GM18909 (cell line): ENCODE measurements around the gene SPTBN1.

Experiments
- ATAC-seq: cut with Tn5 transposase; IDR thresholded peaks from one replicate; pipeline ENCODE4 v1.9.1; 2021; ENCODE audit warnings: mild to moderate bottlenecking; ENCODE audit not compliant: unreplicated experiment, poor library complexity

Gene SPTBN1

DNA sequence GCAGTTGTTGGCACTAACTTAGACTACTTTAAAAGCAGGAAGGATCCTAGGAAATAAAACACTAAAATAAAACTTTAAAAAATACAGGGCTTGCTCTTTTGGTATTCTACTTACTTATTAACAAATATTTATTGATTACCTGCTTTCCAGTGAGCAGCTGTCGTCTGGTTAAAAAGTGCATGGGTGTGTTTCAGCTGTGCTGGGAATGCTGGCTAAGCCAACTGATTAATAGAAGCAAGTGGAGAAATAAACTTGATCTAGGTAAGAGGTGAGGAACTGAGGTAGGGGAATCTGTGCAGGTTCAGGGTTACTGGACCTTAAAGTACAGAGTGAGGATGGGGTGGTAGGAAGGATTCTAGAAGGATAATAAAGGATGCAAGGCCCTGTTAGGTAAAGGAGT lies 110.8 kb downstream of the SPTBN1 start:
- no peak for ATAC-seq

DNA sequence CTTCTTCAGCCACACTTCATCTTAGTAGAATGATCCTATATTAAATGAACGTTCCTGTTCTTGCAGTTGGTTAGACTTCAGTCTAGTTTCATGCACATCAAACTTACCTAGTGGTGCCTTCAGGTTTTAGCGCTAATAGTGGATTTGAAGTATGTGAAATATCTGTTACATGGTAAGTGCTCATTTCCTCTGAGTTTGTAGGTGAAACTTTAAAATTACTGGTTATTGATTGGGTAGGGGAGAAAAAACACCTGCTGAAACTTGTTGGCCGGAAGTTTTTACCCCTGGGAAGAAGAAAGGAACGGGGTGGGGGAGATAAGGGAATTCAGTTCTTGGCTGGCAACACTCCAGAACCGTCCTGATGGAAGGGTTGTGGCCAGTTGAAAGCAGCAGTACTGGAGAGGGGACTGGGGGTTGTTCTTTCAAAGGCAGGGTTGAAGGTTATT lies 112.8 kb downstream of the SPTBN1 start:
- ATAC-seq: peak; percentile 43

DNA sequence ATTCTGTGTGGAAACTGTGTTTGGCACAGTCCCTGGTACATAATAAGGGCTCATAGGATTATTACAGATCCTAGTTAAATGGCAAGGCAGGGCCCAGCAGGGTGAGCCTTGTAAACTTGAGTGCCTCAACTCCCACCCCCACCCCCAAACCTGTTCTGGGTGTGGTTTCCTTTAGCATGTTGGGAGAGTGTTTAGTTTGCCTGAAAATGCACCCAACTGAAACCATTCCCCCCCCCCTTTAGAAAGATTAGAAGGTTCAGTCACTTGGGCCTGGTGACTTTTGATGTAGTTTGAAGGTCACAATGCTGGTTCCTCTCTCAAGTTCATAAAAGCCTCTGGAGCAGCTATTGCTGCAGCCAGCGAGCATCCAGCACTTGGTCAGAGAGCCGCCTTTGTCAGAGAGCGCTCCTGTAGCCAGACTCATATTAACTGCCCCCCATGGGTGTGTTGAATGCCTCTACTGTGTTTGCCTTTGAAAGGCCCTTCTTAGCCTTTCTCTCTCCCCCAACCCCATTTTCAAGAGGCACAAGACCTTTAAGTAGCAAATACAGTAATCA lies 113.7 kb downstream of the SPTBN1 start:
- no peak for ATAC-seq

DNA sequence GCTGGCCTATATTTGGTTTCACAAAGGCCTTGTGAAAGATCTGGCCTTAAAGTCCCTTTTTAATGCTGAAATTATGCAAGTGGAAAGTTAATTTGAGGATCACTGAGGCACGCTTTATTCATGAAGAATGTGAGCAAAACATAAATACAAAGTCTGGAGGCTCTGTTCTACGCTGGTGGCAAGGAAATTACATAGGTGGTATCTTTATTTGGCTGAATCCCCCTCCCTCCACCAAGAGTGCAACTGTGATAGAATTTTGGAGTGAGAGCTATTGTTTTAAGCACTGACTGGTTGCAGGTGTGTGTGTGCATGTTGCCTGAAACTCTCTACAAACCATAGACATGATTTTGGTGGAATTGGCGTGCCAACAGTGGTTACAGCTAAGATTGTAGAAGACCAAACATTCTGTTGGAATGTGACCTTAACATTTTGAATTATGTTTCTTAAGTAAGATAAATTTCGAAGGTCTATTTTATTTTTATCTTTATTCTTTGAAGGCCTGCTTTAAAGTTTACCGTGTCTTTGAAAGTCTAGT lies 114.3 kb downstream of the SPTBN1 start:
- no peak for ATAC-seq

DNA sequence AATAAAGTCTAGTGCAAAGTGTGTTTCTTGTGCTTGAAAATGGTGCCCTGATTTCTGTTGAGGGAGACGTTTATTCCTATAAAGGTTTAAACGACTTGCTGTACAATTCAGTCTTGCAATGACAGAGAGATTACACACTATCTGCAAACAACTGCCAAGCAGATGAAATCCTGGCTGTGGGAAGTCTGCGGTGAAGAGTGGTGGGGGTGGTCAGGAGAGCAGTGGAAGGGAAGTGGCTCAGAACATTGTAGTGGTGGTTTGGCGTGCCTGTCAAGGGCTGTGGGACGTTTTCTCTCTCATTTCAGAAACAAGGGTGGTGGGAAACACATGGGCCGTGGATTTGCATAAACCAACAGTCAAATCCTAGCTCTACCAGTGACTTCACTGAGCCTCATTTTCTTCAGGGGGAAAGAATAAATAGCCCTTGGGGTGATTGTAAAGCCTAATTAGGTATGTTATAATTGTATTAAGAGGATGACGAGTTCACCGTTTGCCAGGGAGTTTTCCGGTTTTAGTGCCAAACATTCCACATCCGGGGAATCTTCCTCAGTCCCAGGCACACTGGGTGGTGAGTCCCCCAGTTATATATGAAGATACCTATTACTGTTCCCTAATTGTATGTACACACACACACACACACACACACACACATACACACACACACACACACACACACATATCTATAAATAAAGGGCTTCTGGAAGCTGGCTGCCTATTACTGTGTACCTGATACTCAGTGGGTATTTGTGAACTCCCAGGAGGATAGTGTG lies 115.0 kb downstream of the SPTBN1 start:
- ATAC-seq: peak; percentile 55

DNA sequence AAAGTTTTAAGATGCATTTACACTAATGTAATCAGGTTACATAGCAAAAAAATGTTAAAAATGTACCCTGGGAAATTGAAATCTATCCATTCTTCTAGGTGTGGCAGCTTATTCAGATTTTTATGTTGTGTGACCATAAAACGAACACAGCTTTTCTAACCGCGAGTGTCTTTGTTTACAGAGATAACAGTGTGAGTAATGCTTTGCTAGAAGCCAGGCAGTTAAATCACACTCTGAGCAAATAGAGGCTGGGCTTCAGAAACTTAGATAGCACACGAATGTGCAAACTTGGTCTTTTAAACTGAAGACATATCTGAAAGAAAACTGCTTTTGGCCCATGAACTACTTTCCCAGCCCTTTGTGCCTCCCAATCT lies 116.1 kb downstream of the SPTBN1 start:
- no peak for ATAC-seq

DNA sequence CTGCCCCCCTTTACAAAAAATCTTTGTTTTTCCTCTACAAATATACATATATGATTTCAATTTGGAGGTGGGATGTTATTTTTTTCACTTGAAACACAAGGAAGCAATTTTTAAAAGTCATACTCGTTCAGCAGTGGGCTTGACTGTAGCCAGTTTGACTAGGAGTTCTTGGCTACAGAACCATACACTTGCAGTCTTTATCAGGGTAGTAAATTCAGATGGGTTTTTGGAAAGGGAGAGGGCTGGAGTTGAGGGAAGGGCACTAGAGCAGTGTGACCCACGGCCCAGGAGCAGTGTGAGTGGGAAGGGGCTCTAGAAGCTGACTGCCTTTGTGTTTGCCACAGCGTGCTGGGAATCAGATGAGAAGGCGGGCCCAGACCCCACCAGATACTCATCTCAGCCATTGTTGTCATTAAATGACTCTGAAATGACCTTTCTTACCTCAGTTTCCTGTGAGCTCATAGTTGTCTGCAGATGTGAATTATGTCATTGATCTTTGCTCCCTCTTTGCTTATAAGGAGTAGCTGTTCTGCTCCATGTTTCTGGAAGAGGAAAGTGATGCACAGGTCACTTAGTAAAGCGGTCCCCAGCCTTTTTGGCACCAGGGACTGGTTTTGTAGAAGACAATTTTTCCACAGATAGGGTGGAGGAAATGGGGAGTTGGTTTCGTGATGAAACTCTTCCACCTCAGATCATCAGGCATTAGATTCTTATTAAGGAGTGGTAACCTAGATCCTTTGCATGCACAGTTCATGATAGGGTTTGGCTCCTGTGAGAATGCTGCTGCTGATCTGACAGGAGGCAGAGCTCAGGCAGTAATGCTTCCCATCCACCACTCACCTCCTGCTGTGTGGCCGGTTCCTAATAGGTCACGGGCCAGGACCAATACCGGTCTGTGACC lies 116.8 kb downstream of the SPTBN1 start:
- no peak for ATAC-seq

DNA sequence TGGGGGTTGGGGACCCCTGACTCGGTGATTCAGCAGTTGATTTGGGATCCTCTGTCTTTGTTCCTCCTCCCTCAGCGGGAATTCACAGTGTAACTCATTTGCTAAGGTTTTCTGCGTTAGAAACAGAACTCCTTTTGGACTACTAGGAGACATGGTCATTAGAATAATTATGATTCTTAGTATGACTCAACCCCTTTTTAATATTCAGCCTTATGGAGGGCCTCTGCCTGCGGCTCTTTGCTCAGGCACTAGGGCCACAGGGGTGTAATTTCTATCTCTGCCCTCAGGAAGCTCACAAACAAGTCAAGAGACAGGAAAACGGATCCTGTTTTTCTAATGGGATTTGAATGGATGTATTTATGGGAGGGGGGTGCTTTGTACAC lies 117.4 kb downstream of the SPTBN1 start:
- ATAC-seq: no peak

DNA sequence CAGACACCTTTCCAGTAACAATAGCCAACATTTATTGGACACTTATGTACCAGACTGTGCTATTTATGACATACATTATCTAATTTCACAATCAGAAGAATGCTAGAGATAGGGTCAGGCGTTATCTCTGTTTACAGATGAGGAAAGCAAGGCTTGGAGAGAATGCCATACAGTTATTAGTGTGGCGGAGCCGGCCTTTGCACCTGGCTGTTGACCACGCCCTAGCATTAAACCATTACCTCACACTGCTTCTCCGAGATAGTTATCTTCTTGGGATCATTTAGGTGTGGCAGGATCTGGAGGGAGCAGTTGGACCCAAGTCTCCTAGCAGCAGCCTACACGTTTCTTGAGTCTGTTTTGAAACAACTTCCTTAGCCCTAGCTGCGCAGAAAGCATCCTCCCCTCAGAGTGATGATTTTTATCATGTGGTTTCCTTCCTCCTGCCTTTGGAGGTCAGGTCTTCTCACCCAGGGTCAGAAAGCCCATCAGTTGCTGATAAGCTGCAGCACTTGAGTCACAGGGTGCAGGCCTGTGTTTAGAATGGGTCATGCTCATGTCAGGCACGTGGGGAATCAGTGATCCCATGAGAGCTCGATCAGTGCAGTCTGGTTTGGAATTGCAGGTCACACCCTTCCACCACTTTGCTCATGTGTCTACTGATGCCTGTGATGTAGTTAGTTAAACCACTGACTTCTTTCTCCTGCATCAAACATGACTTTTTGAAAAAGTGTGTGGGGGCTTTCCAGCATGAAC lies 118.2 kb downstream of the SPTBN1 start:
- ATAC-seq: peak; percentile 42

DNA sequence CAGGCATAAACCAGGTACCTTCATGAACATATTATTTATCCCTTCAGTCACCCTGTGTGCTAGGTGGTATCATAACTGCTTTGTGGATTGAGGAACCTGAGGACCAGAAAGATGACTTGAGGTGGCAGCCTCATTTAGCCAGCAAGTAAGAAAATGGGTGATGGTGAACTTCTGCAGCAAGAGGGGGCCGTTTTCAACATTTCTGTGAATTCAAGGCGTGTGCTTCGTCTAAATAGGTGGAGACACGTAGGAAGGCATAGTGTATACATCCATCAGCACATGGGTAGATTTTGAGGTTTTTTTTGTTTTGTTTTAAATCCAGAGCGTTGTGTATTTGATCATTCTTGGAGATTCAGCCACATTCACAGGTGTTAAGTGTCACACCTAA lies 118.7 kb downstream of the SPTBN1 start:
- ATAC-seq: no peak

DNA sequence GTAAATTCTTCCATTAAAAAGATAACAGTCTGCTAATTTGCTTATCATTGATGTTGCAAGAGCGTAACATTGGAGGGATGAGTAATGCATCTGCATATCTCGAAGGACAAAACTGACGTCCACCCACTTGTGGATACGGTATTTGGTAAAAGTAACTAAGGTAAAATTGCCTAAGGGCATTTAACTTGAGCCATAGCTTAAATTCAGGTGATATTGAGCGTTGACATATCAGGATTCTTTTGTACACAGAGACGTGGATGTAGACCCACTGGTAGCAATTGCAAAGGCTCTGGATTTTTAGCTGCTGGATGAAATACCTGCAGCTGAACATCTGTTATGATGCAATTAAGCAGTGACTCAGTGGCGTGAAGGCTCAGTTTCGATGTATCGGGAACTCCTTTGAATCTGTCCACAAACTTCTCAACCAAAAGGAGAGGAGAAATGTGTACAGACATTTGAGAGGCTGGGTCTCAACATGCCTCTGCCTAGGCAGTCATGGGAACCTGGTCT lies 119.3 kb downstream of the SPTBN1 start:
- ATAC-seq: no peak

DNA sequence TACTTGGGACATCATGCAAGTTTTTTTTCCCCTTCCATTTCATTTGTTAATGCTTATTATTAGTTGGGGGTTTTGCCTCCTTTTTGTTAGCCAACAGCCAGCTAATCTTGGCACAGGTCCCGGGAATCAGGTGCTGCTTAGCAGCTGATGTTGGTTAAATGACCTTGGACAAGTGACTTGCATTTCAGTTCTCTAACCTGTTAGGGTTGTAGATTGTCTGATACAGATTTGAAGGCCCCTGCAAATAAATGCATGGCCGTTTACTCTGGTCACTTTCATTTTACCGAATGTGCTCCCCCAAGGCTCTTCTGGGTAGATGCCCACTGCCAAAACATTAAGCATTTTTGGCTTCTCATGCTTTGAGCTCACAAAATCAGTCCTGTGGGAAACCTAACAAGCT lies 120.9 kb downstream of the SPTBN1 start:
- no peak for ATAC-seq

DNA sequence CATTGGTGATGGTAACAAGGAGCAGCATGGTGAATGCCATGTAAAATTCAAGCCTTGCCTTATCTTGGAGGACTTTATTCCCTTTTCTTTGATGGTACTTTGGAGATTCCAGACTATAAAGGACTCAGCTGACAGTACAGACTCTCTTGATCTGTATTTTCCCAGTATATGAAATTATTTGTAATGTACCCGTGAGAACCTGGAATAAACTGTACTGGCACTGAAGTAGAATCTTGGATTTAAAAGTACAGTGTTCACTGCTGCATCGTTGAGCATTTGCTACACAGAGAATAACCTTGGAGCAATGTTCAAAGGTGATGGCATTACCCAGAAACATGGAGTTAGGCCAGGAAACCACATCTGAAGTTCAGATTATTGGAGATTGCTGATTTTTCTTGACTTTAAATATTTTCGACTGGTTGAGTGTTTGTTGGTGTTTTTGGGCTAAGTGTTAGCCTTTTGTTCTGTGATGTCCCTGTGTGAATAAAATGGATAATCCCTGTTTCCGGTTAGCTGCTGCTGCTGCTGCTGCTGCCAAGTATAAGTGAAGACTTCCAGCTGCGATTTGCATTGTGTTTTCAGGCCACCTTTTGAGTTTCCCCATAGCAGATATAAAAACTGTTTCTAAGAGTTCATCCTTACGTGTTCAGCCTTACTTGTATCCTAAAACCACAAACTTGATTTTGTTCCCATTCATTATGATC lies 122.0 kb downstream of the SPTBN1 start:
- ATAC-seq: no peak

DNA sequence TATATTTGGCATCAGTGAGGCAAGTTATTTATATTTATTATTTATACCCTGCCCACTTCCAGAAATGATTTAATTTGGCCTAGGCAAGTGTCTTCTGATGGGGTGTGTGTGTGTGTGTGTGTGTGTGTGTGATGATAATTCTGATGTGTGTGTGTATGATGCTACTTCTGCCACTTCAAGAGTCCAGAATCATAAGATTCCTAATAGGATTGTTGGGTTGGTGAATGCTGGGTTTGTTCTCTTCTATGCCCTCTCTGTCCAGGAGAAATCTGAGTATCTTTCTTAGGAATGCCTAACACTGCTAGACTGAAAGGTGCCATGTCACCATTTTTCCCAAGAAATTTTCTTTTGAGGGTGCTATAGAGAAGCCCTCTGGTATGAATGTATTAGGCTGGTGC lies 122.5 kb downstream of the SPTBN1 start:
- ATAC-seq: no peak

DNA sequence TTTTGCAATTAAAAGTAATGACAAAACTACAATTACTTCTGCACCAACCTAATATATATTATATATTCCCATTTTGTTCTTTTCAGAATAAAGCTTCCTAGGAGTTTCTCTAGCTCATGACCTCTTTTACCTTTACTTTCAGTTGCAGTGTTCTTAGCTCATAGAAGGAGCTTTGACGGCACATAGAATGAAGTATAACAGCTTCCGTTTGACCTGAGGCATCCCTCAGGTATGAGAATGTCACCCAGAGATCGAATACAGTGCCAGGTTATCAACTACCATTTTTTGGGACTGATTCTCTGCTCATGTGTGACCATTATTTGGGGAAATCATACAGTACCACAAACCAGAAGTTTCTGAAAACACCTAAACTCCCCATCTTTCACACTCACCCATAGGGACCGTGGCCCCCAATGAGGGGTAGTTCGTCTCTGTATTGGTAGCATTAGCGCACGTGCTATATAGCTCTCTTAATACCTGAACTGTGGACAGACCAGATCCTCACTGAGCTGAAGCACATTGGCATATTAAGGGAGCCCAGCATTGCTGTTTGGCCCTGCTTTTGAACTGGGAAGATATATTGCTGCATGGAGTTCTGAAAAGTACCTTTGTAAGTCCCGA lies 123.0 kb downstream of the SPTBN1 start:
- ATAC-seq: no peak

DNA sequence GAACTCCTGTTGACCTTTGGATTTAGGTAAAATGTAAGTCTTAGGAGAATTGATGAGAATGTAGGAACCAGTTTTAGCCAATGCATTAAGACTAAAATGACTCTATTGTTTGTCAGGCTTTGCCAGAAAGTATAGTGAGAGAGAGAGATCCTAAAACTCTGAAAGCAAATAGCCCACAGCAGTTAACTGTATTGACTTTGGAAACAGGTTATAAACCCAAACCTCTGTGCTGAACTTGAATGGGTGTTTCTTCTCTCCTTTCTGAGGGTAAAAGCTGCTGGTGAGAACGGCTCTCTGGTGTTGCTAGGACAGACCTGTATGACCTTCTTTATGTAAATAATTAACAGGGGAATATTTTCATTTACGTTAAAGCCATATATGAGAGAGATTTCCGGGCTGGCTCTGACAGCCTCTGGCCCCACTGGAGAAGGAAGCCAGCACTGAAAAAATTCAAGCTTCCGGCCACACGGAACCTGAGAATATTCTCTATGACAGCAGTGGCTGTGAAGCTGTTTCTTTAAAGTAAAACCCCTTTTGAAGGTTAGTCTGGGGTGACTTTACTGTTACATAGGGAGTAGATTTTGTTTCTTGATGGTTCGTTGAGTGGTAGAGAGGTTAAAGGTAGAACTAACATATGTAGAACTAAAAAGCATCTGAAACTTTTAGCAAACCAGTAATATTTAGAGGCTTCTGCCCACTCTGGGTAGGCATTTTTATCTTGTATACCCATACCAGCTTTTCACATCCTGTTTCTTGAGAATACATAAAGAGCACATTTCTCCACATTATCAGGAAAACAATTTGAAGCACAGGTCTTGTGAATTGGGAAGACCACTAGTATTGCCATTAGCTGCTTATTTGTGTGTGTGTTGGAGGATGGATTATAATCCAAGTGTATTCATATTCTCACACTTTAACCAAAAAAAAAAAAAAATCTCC lies 123.8 kb downstream of the SPTBN1 start:
- ATAC-seq: peak; percentile 89

DNA sequence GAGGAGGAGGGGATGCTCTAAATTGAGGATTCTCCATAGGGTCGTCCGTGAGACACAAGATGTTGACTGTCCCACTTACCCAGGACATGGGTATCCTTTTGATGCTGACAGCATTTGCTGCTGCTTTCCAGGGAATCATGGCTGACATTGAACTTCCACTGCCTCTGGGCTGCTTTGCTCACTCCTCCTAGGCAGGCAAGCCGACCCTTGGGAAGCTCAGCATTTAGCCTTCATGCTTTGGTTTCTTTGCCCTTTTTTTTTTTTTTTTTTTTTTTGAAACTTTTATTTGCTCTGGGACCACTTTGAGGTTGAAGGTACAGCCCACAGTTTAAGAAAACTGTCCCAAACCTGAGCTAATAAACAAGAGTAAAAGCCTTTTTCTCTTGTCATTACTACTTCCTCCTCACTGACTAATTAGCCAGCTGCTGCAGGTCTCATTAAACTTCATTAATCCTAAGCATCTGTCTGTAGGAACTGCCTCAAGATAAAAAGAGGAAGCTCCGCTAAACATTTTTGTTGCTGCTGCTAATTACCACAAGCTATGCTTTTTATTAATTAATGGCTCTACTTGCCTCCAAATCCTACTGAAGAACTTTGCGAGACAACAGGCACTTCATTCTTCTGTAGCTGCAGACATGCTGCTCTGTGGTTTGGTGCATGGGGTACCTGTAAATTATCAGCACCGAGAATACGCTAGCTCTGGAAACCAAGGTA lies 125.4 kb downstream of the SPTBN1 start:
- ATAC-seq: peak; percentile 25
